Naive B cell (primary cell): ENCODE data around the gene SHKBP1. TPM values are rescaled to one million over a fixed set of nuclear protein-coding genes. Genes with fewer than 3 reads are reported as not detected.

Experiments used
- ATAC-seq, 2 donors: fragments of 150-1000 bp; cut with Tn5 transposase; 2 replicates each; pipeline ENCODE4 v1.10.0; 2021; ENCODE audit warnings: low read depth in 2 of 2, mild to moderate bottlenecking in 2 of 2, moderate library complexity in 2 of 2
- DNase-seq: peaks from one replicate; pipeline ENCODE4 v3.0.0; 2022
- H3K27ac Mint-ChIP-seq, 6 donors: one replicate each; pipeline ENCODE4 v1.8.0; 2020 to 2022; ENCODE audit warnings: mild to moderate bottlenecking in 6 of 6, mixed read lengths in 6 of 6, moderate library complexity in 5 of 6, inconsistent platforms in 2 of 6
- H3K27me3 Mint-ChIP-seq, 3 donors: one replicate each; pipeline ENCODE4 v1.8.0; 2021 to 2022; ENCODE audit warnings: mixed read lengths in 3 of 3, mild to moderate bottlenecking in 1 of 3
- H3K36me3 Mint-ChIP-seq, 2 donors: one replicate each; pipeline ENCODE4 v1.8.0; 2020 to 2022; ENCODE audit warnings: mixed read lengths in 2 of 2, inconsistent platforms in 1 of 2, mild to moderate bottlenecking in 1 of 2
- H3K4me1 Mint-ChIP-seq, 3 donors: one replicate each; pipeline ENCODE4 v1.8.0; 2020 to 2022; ENCODE audit warnings: mixed read lengths in 3 of 3, inconsistent platforms in 1 of 3, mild to moderate bottlenecking in 1 of 3, moderate library complexity in 1 of 3
- H3K4me3 Mint-ChIP-seq, 8 donors: one replicate each; pipeline ENCODE4 v1.8.0; 2020 to 2022; ENCODE audit warnings: mild to moderate bottlenecking in 8 of 8, mixed read lengths in 8 of 8, moderate library complexity in 8 of 8, inconsistent platforms in 2 of 8
- H3K9me3 Mint-ChIP-seq, 7 donors: one replicate each; pipeline ENCODE4 v1.8.0; 2020 to 2022; ENCODE audit warnings: mixed read lengths in 7 of 7, mild to moderate bottlenecking in 5 of 7, inconsistent platforms in 2 of 7, moderate library complexity in 1 of 7
- polyA plus RNA-seq, 6 donors: library from polyadenylated mRNA; unstranded; fragments of 300-500 nt; fragmentation: Illumina TruSeq; gene quantifications; one replicate each; pipeline ENCODE4 v1.2.3, GENCODE V29; 2021; ENCODE audit warnings: low read depth in 6 of 6

SHKBP1 gene
- polyA plus RNA-seq, 6 donors from 2014 or later = 125 to 196 (median 152) TPM

- Mint-ChIP-seq H3K4me1 (peaks cover 52 to 68% (median 61%) of the 10 kb centered on the region in 3 donors), H3K4me3 (peak overlapping the region in 6 of 8 donors; percentile 62 to 98 (median 91)), H3K27me3 (peaks cover 0 to 8% (median 0%) of the 10 kb centered on the region in 3 donors), H3K27ac (peak overlapping the region in 4 of 6 donors; percentile 76 to 89 (median 87)), H3K9me3 (no peaks in the 10 kb centered on the region), H3K36me3 (no peaks in the 10 kb centered on the region)
- ATAC-seq (no peak), DNase-seq (no peak)
Observed at GRCh38 chr19:40611900-40612698, 35.4 kb downstream of the SHKBP1 start.

GRCh38 chr19:40612831-40613689 is 36.4 kb downstream of the SHKBP1 start:
- H3K36me3 Mint-ChIP-seq = no peaks in the 10 kb centered on the region
- H3K27ac Mint-ChIP-seq = peak overlapping the region; percentile 86 to 96 (median 94)
- peak overlapping the region; percentile 93 to 98 (median 96) for H3K4me3 Mint-ChIP-seq
- H3K9me3 Mint-ChIP-seq = no peaks in the 10 kb centered on the region
- ATAC-seq = no peak
- H3K4me1 Mint-ChIP-seq = peaks cover 45 to 59% (median 56%) of the 10 kb centered on the region in 3 donors
- peaks cover 0 to 2% (median 0%) of the 10 kb centered on the region in 3 donors for H3K27me3 Mint-ChIP-seq
- DNase-seq = peak; percentile 39

- Mint-ChIP-seq H3K4me1 (peaks cover 40 to 51% (median 50%) of the 10 kb centered on the region in 3 donors), H3K36me3 (no peaks in the 10 kb centered on the region), H3K27ac (peak overlapping the region; percentile 86 to 96 (median 94)), H3K4me3 (peak overlapping the region; percentile 93 to 98 (median 96)), H3K27me3 (no peaks in the 10 kb centered on the region), H3K9me3 (no peaks in the 10 kb centered on the region)
- DNase-seq (peak; percentile 84), ATAC-seq (peak; percentile 62 to 64)
Observed at GRCh38 chr19:40613690-40614621, 37.3 kb downstream of the SHKBP1 start.

- Mint-ChIP-seq H3K4me1 (peaks cover 37 to 45% (median 44%) of the 10 kb centered on the region in 3 donors), H3K9me3 (no peaks in the 10 kb centered on the region), H3K27ac (peak overlapping the region in 5 of 6 donors; percentile 44 to 91 (median 76)), H3K4me3 (peak overlapping the region; percentile 93 to 98 (median 96)), H3K27me3 (no peaks in the 10 kb centered on the region), H3K36me3 (peaks cover 6 to 7% of the 10 kb centered on the region in 2 donors)
- ATAC-seq = no peak
- no peak for DNase-seq
Observed at GRCh38 chr19:40614622-40615411, 38.1 kb downstream of the SHKBP1 start.

GRCh38 chr19:40616178-40616577 is 39.5 kb downstream of the SHKBP1 start:
- Mint-ChIP-seq H3K27me3 (no peaks in the 10 kb centered on the region), H3K4me1 (peaks cover 27 to 34% (median 33%) of the 10 kb centered on the region in 3 donors), H3K4me3 (no peak overlapping the region), H3K36me3 (peaks cover 9 to 13% of the 10 kb centered on the region in 2 donors), H3K9me3 (no peaks in the 10 kb centered on the region), H3K27ac (no peak overlapping the region)
- DNase-seq (no peak), ATAC-seq (no peak)

- Mint-ChIP-seq H3K9me3 (no peaks in the 10 kb centered on the region), H3K27ac (no peak overlapping the region), H3K36me3 (peaks cover 9 to 19% of the 10 kb centered on the region in 2 donors), H3K4me3 (no peak overlapping the region), H3K4me1 (peaks cover 29 to 31% (median 30%) of the 10 kb centered on the region in 3 donors), H3K27me3 (no peaks in the 10 kb centered on the region)
- no peak for DNase-seq
- no peak for ATAC-seq
Observed at GRCh38 chr19:40616941-40617340, 40.3 kb downstream of the SHKBP1 start.

GRCh38 chr19:40617961-40618360 is 41.3 kb downstream of the SHKBP1 start:
- H3K27me3 Mint-ChIP-seq = no peaks in the 10 kb centered on the region
- H3K4me1 Mint-ChIP-seq = peaks cover 20 to 31% (median 30%) of the 10 kb centered on the region in 3 donors
- H3K36me3 Mint-ChIP-seq = peaks cover 9 to 19% of the 10 kb centered on the region in 2 donors
- DNase-seq (no peak), ATAC-seq (no peak)
- no peaks in the 10 kb centered on the region for H3K9me3 Mint-ChIP-seq
- no peak overlapping the region for H3K4me3 Mint-ChIP-seq
- peak overlapping the region in 1 of 6 donors; percentile 56 for H3K27ac Mint-ChIP-seq

- Mint-ChIP-seq H3K4me1 (peaks cover 8 to 23% (median 16%) of the 10 kb centered on the region in 3 donors), H3K27ac (peak overlapping the region in 4 of 6 donors; percentile 10 to 90 (median 57)), H3K4me3 (peak overlapping the region in 1 of 8 donors; percentile 56), H3K36me3 (peaks cover 9 to 30% of the 10 kb centered on the region in 2 donors), H3K9me3 (no peaks in the 10 kb centered on the region), H3K27me3 (no peaks in the 10 kb centered on the region)
- DNase-seq (no peak), ATAC-seq (no peak)
Observed at GRCh38 chr19:40619333-40620160, 42.9 kb downstream of the SHKBP1 start.

GRCh38 chr19:40620161-40620485 is 43.5 kb downstream of the SHKBP1 start:
- ATAC-seq = no peak
- no peak for DNase-seq
- H3K36me3 Mint-ChIP-seq = peaks cover 13 to 30% of the 10 kb centered on the region in 2 donors
- H3K4me3 Mint-ChIP-seq = peak overlapping the region in 1 of 8 donors; percentile 56
- no peaks in the 10 kb centered on the region for H3K27me3 Mint-ChIP-seq
- no peaks in the 10 kb centered on the region for H3K9me3 Mint-ChIP-seq
- peak overlapping the region in 1 of 6 donors; percentile 10 for H3K27ac Mint-ChIP-seq
- peaks cover 3 to 17% (median 10%) of the 10 kb centered on the region in 3 donors for H3K4me1 Mint-ChIP-seq

GRCh38 chr19:40621283-40621682 is 44.6 kb downstream of the SHKBP1 start:
- DNase-seq = no peak
- Mint-ChIP-seq H3K27ac (no peak overlapping the region), H3K36me3 (peaks cover 19 to 34% of the 10 kb centered on the region in 2 donors)

GRCh38 chr19:40621966-40622772 is 45.5 kb downstream of the SHKBP1 start:
- H3K36me3 Mint-ChIP-seq = peaks cover 21 to 38% of the 10 kb centered on the region in 2 donors
- peak overlapping the region in 2 of 6 donors; percentile 14 to 47 for H3K27ac Mint-ChIP-seq
- peaks cover 0 to 1% (median 0%) of the 10 kb centered on the region in 7 donors for H3K9me3 Mint-ChIP-seq
- H3K27me3 Mint-ChIP-seq = no peaks in the 10 kb centered on the region
- no peak for ATAC-seq
- no peak for DNase-seq
- H3K4me3 Mint-ChIP-seq = no peak overlapping the region
- H3K4me1 Mint-ChIP-seq = peaks cover 11 to 23% (median 13%) of the 10 kb centered on the region in 3 donors

More at GRCh38 chr19:40621283-40621682, 44.6 kb downstream of the SHKBP1 start:
- Mint-ChIP-seq H3K4me1 (peaks cover 11 to 20% (median 11%) of the 10 kb centered on the region in 3 donors), H3K27me3 (no peaks in the 10 kb centered on the region), H3K9me3 (peaks cover 0 to 1% (median 0%) of the 10 kb centered on the region in 7 donors), H3K4me3 (no peak overlapping the region)
- ATAC-seq = no peak
